Kidney epithelial cell (primary cell): Measurements from ENCODE around the gene CC2D2A. TPM values are rescaled to one million over a fixed set of nuclear protein-coding genes. Genes with fewer than 3 reads are reported as not detected.

Source experiments
- DNase-seq: peaks from one replicate; pipeline ENCODE4 v3.0.0-alpha.2; 2010; ENCODE audit warnings: low read depth
- H3K27me3 ChIP-seq: 2 replicates; pipeline ENCODE4 v1.6.0; 2011; ENCODE audit warnings: low read length; ENCODE audit not compliant: control insufficient read depth, insufficient read depth
- H3K36me3 ChIP-seq: 2 replicates; pipeline ENCODE4 v1.5.1; 2011; ENCODE audit warnings: low read length; ENCODE audit not compliant: control insufficient read depth, insufficient read depth
- H3K4me3 ChIP-seq: 2 replicates; pipeline ENCODE4 v1.5.1; 2011; ENCODE audit warnings: low read depth, mild to moderate bottlenecking, control low read depth, low read length
- CTCF ChIP-seq: IDR thresholded peaks from 2 replicates; pipeline ENCODE4 v1.5.1; 2011; ENCODE audit warnings: mild to moderate bottlenecking, moderate library complexity, low read length, control low read depth, inconsistent platforms; ENCODE audit not compliant: insufficient read depth, poor library complexity, severe bottlenecking
- total RNA-seq: library from RNA; depleted of rRNA; stranded (reverse); fragments of >200 nt; gene quantifications from 2 replicates; pipeline ENCODE4 v1.2.3, GENCODE V29; 2015

The CC2D2A gene
- total RNA-seq, 1 donor from 2014 or later, result 18.3 TPM

- no peaks in the 10 kb centered on the region for H3K36me3 ChIP-seq
- no peak for TF ChIP-seq CTCF
- no peaks in the 10 kb centered on the region for H3K27me3 ChIP-seq
- no peak overlapping the region for H3K4me3 ChIP-seq
- no peak for DNase-seq
Observed at GRCh38 chr4:15444276-15444675, 25.4 kb upstream of the CC2D2A start.

GRCh38 chr4:15444879-15445547 lies 24.7 kb upstream of the CC2D2A start:
- no peak for TF ChIP-seq CTCF
- no peaks in the 10 kb centered on the region for H3K36me3 ChIP-seq
- DNase-seq, result no peak
- H3K27me3 ChIP-seq, result no peaks in the 10 kb centered on the region
- H3K4me3 ChIP-seq, result no peak overlapping the region

GRCh38 chr4:15451181-15451865 lies 18.4 kb upstream of the CC2D2A start:
- H3K4me3 ChIP-seq, result no peak overlapping the region
- no peaks in the 10 kb centered on the region for H3K27me3 ChIP-seq
- no peak for DNase-seq
- H3K36me3 ChIP-seq, result no peaks in the 10 kb centered on the region
- TF ChIP-seq CTCF, result no peak

GRCh38 chr4:15451866-15452765 lies 17.6 kb upstream of the CC2D2A start:
- no peak overlapping the region for H3K4me3 ChIP-seq
- no peak for TF ChIP-seq CTCF
- no peaks in the 10 kb centered on the region for H3K36me3 ChIP-seq
- no peaks in the 10 kb centered on the region for H3K27me3 ChIP-seq
- DNase-seq, result peak; percentile 82

- Histone ChIP-seq H3K36me3 (no peaks in the 10 kb centered on the region), H3K4me3 (no peak overlapping the region), H3K27me3 (no peaks in the 10 kb centered on the region)
- TF ChIP-seq CTCF, result no peak
- DNase-seq, result no peak
Observed at GRCh38 chr4:15455290-15455689, 14.4 kb upstream of the CC2D2A start.
